ENCODE data around the gene UCK1.

Gene UCK1

GRCh38 chr9:131476777-131477345 lies 54.2 kb downstream of the UCK1 start:
- DNase-seq (ENCODE audit: low spot score) = no peak

DNA sequence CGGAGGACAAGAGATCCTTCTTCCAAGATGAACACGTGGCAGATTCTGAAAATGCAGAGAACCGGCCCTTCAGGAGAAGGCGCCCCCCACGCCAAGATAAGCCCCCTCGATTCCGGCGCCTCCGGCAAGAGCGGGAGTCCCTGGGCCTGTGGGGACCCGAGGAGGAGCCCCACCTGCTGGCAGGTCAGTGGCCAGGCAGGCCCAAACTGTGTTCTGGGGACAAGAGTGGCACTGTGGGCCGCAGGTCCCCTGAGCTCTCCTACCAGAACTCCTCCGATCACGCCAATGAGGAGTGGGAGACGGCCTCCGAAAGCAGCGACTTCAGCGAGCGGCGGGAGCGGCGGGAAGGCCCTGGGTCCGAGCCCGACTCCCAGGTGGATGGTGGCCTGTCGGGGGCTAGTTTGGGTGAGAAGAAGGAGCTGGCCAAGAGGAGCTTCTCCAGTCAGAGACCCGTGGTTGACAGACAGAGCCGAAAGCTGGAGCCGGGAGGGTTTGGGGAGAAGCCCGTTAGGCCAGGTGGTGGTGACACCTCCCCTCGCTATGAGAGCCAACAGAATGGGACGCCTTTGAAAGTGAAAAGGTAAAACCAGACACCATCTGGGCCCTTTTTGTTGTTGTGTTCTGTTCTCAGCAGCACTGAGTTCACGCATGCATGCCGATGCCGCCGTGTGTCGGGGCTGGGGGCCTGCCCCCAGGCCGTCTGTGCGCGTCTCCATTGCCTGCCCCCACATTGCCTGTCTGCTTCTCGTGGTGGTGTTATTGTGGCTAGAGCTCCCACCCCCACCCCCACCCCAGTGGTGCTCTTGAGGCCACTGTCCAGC lies 54.9 kb downstream of the UCK1 start:
- DNase-seq (ENCODE audit: low spot score) = no peak

- DNase-seq (ENCODE audit: low spot score) = no peak
These were observed 55.7 kb downstream of the UCK1 start for GRCh38 chr9:131475111-131475955.

DNA sequence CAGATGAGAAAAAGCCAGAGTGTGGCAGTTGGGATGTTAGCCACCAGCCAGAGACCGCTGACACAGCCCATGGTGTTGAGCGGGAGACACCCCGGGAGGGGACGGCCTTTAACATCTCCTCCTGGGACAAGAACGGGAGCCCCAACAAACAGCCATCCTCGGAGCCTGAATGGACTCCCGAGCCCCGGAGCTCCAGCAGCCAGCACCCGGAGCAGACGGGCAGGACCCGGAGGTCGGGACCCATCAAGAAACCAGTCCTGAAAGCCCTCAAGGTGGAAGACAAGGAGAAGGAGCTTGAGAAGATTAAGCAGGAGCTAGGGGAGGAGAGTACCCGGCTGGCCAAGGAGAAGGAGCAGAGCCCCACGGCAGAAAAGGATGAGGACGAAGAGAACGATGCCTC lies 56.4 kb downstream of the UCK1 start:
- no peak for DNase-seq (ENCODE audit: low spot score)

- DNase-seq (ENCODE audit: low spot score) = no peak
These were observed 57.2 kb downstream of the UCK1 start for GRCh38 chr9:131473891-131474290.
